ENCODE measurements around the gene KHDC4. TPM values are rescaled to one million over a fixed set of nuclear protein-coding genes. Genes with fewer than 3 reads are reported as not detected.

KHDC4 gene
- total and polyA plus RNA-seq, 4 donors: 15.4 to 63.1 (median 34.6) TPM

DNA sequence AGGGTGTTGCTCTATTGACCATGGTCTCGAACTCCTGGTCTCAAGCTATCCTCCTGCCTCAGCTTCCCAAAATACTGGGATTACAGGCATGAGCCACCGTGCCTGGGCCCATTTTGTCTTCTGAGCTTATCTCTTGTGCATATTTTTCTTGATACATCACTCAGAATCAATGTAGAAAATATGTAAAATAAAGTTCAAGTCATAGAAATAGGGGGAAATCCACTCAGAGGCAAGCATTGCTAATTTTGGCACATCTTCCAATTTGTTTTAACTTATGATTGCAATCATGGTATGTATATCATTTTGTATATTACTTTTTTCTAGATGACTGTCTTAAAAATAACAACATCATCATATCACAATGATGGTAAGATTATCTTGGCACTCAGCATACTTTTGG, 44.6 kb downstream of the KHDC4 start:
- Histone ChIP-seq H3K9ac (ENCODE audit: insufficient read depth in 1 of 2, low read length in 2 of 2) (no peak overlapping the region), H3K27ac (ENCODE audit: low read depth in 1 of 2, low read length in 1 of 2) (no peak overlapping the region), H3K9me3 (ENCODE audit: control insufficient read depth in 4 of 4, insufficient read depth in 3 of 4, low read length in 3 of 4) (no peaks in the 10 kb centered on the region), H3K4me3 (no peak overlapping the region), H3K4me1 (ENCODE audit: control insufficient read depth in 5 of 5, insufficient read depth in 5 of 5, low read length in 5 of 5) (peaks cover 4 to 11% (median 5%) of the 10 kb centered on the region in 5 donors), H3K36me3 (ENCODE audit: control insufficient read depth in 4 of 4, insufficient read depth in 4 of 4, low read length in 4 of 4) (peaks cover 0 to 2% (median 0%) of the 10 kb centered on the region in 4 donors), H3K27me3 (ENCODE audit: control insufficient read depth in 3 of 3, insufficient read depth in 3 of 3, low read length in 2 of 3) (no peaks in the 10 kb centered on the region)
- 66 to 82% methylated on average over 2 of the region's 2 CpGs for WGBS, 2 donors
- ATAC-seq (ENCODE audit: insufficient read depth, low FRiP score): no peak
- no peak for DNase-seq
- TF ChIP-seq, protein P1, sequence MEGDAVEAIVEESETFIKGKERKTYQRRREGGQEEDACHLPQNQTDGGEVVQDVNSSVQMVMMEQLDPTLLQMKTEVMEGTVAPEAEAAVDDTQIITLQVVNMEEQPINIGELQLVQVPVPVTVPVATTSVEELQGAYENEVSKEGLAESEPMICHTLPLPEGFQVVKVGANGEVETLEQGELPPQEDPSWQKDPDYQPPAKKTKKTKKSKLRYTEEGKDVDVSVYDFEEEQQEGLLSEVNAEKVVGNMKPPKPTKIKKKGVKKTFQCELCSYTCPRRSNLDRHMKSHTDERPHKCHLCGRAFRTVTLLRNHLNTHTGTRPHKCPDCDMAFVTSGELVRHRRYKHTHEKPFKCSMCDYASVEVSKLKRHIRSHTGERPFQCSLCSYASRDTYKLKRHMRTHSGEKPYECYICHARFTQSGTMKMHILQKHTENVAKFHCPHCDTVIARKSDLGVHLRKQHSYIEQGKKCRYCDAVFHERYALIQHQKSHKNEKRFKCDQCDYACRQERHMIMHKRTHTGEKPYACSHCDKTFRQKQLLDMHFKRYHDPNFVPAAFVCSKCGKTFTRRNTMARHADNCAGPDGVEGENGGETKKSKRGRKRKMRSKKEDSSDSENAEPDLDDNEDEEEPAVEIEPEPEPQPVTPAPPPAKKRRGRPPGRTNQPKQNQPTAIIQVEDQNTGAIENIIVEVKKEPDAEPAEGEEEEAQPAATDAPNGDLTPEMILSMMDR (IDR thresholded peaks at IDR 0.05; ENCODE audit: control extremely low read depth, extremely low read depth): no peak

DNA sequence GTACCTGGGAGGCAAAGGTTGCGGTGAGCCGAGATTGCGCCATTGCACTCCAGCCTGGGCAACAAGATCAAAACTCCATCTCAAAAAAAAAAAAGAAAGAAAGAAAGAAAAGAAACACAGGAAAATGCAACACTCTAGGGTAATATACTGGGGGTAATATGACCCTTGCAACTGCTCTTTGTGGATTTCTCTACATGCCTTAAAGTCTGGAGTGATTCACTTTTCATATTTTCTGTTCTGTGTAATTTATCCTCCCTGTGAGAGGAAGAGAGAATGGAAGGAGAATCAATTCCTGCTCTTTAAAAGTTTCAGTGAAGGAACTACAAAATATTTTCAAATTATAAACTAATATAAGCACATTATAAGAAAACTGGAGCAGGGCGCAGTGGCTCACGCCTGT, 45.7 kb downstream of the KHDC4 start:
- Histone ChIP-seq H3K27me3 (ENCODE audit: control insufficient read depth in 3 of 3, insufficient read depth in 3 of 3, low read length in 2 of 3) (no peaks in the 10 kb centered on the region), H3K4me1 (ENCODE audit: control insufficient read depth in 5 of 5, insufficient read depth in 5 of 5, low read length in 5 of 5) (peaks cover 2 to 6% (median 4%) of the 10 kb centered on the region in 5 donors), H3K9ac (ENCODE audit: insufficient read depth in 1 of 2, low read length in 2 of 2) (no peak overlapping the region), H3K27ac (ENCODE audit: low read depth in 1 of 2, low read length in 1 of 2) (no peak overlapping the region), H3K36me3 (ENCODE audit: control insufficient read depth in 4 of 4, insufficient read depth in 4 of 4, low read length in 4 of 4) (peaks cover 0 to 2% (median 0%) of the 10 kb centered on the region in 4 donors), H3K9me3 (ENCODE audit: control insufficient read depth in 4 of 4, insufficient read depth in 3 of 4, low read length in 3 of 4) (no peaks in the 10 kb centered on the region), H3K4me3 (no peak overlapping the region)
- DNase-seq: no peak
- TF ChIP-seq, protein P1 (IDR thresholded peaks at IDR 0.05; ENCODE audit: control extremely low read depth, extremely low read depth): no peak
- WGBS, 2 donors: 94 to 99% methylated on average over 5 of the region's 5 CpGs
- ATAC-seq (ENCODE audit: insufficient read depth, low FRiP score): no peak

DNA sequence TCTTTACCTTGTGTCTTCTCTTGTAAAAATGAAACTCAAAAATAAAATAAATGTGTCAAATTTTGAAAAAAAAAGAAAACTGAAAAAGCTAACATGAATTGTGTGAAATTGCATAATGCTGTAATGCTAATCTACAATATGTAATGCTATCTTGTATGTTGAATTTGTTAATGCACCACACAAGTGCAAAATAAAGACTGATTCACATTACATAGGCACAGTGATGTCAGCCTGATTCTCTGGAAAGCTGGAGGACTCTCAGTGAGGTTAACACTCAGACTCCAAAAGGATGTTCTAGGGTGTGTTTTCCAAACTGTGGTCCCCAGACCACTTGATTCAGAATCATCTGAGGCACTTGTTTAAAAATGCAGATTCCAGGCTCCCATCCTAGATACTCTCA, 49.2 kb downstream of the KHDC4 start:
- H3K27me3 ChIP-seq (ENCODE audit: control insufficient read depth in 3 of 3, insufficient read depth in 3 of 3, low read length in 2 of 3): no peaks in the 10 kb centered on the region
- no peak for ATAC-seq (ENCODE audit: insufficient read depth, low FRiP score)
- DNase-seq: no peak

More for the DNA sequence above, 49.2 kb downstream of the KHDC4 start:
- TF ChIP-seq, protein P1 (IDR thresholded peaks at IDR 0.05; ENCODE audit: control extremely low read depth, extremely low read depth): no peak
- no peaks in the 10 kb centered on the region for H3K4me1 ChIP-seq (ENCODE audit: control insufficient read depth in 5 of 5, insufficient read depth in 5 of 5, low read length in 5 of 5)
- peaks cover 0 to 6% (median 0%) of the 10 kb centered on the region in 4 donors for H3K36me3 ChIP-seq (ENCODE audit: control insufficient read depth in 4 of 4, insufficient read depth in 4 of 4, low read length in 4 of 4)
- H3K4me3 ChIP-seq: no peak overlapping the region
- H3K27ac ChIP-seq (ENCODE audit: low read depth in 1 of 2, low read length in 1 of 2): no peak overlapping the region
- H3K9me3 ChIP-seq (ENCODE audit: control insufficient read depth in 4 of 4, insufficient read depth in 3 of 4, low read length in 3 of 4): no peaks in the 10 kb centered on the region
- H3K9ac ChIP-seq (ENCODE audit: insufficient read depth in 1 of 2, low read length in 2 of 2): no peak overlapping the region

All from lung (tissue), 12 donors.